Endothelial cell of umbilical vein (primary cell): Measurements from ENCODE around the gene KIF21B. TPM values are rescaled to one million over a fixed set of nuclear protein-coding genes. Genes with fewer than 3 reads are reported as not detected.

Experiments
- BruUV-seq: library from RNA; stranded (reverse); fragments of 400-500 nt; replicated peaks from 2 replicates; lab custom pipeline; 2021; lab: Mats Ljungman, UMichigan
- CTCF ChIA-PET: fragments of 300-600, 350-600 bp; sonication (Branson Sonifier 250); formaldehyde crosslinking; loops from one replicate; lab custom pipeline; 2021; ENCODE audit warnings: antibody characterized with exemption, inconsistent platforms; lab: Charles Lee
- POLR2A ChIA-PET: fragments of 300-600, 350-600 bp; sonication (Branson Sonifier 250); formaldehyde crosslinking; loops from one replicate; lab custom pipeline; 2021; ENCODE audit warnings: antibody characterized with exemption, inconsistent platforms; lab: Charles Lee
- DNase-seq: peaks from one replicate; pipeline ENCODE4 v3.0.0-alpha.2; 2011; ENCODE audit warnings: low read depth, low spot score
- FAIRE-seq: peaks from 2 replicates; lab custom pipeline; 2011; peaks lifted over from hg19 to GRCh38; lab: Jason Lieb, UNC
- H2AFZ ChIP-seq: 2 replicates; pipeline ENCODE4 v1.6.0; 2012; ENCODE audit warnings: low read depth, low read length, control low read depth, inconsistent platforms
- H3K27ac ChIP-seq: 2 replicates; pipeline ENCODE4 v1.5.1; 2011; ENCODE audit warnings: low read depth, mild to moderate bottlenecking, control low read depth, low read length, moderate library complexity; ENCODE audit not compliant: insufficient read depth
- H3K27me3 ChIP-seq, 2 experiments: 2 replicates each; pipeline versions ENCODE4 v1.6.0 to v1.6.1; 2011; ENCODE audit warnings: low read length in 2 of 2, mixed read lengths in 1 of 2; ENCODE audit not compliant: control insufficient read depth in 2 of 2, insufficient read depth in 2 of 2
- H3K36me3 ChIP-seq, 2 experiments: 2 replicates in 1 of 2; 3 replicates in 1 of 2; pipeline ENCODE4 v1.5.1; 2011; ENCODE audit warnings: low read length in 2 of 2, mild to moderate bottlenecking in 1 of 2, moderate library complexity in 1 of 2; ENCODE audit not compliant: control insufficient read depth in 2 of 2, insufficient read depth in 2 of 2; ENCODE audit errors: extremely low read depth in 1 of 2
- H3K4me1 ChIP-seq: 3 replicates; pipeline ENCODE4 v1.5.1; 2011; ENCODE audit warnings: mild to moderate bottlenecking, low read length; ENCODE audit not compliant: control insufficient read depth, insufficient read depth; ENCODE audit errors: extremely low read depth
- H3K4me2 ChIP-seq: 2 replicates; pipeline ENCODE4 v1.6.1; 2011; ENCODE audit warnings: low read length, control low read depth, mixed read lengths; ENCODE audit not compliant: insufficient read depth
- H3K4me3 ChIP-seq, 3 experiments: fragments of 200-600 bp in 1 of 3; sonication (generic), shearing (Covaris generic) in 1 of 3; replicated peaks in 1 of 3; 2 replicates each; pipeline ENCODE4 v1.5.1; 2011 to 2016; ENCODE audit warnings: control low read depth in 3 of 3, low read length in 3 of 3, mild to moderate bottlenecking in 2 of 3, inconsistent platforms in 1 of 3, low read depth in 1 of 3, moderate library complexity in 1 of 3; ENCODE audit not compliant: insufficient read depth in 1 of 3
- H3K79me2 ChIP-seq: 2 replicates; pipeline ENCODE4 v1.6.0; 2012; ENCODE audit warnings: low read length, inconsistent platforms; ENCODE audit not compliant: control insufficient read depth, insufficient read depth
- H3K9ac ChIP-seq: replicated peaks from 2 replicates; pipeline ENCODE3; 2011; ENCODE audit warnings: low read length, control low read depth; ENCODE audit not compliant: insufficient read depth; ENCODE audit errors: extremely low read depth
- H3K9me1 ChIP-seq: replicated peaks from 3 replicates; pipeline ENCODE4 v1.6.0; 2011; ENCODE audit warnings: mild to moderate bottlenecking, low read length; ENCODE audit not compliant: control insufficient read depth, insufficient read depth; ENCODE audit errors: extremely low read depth
- H3K9me3 ChIP-seq: replicated peaks from 2 replicates; pipeline ENCODE4 v1.5.1; 2012; ENCODE audit warnings: low read length, inconsistent platforms; ENCODE audit not compliant: control insufficient read depth, insufficient read depth
- H4K20me1 ChIP-seq: replicated peaks from 2 replicates; pipeline ENCODE3; 2011; ENCODE audit warnings: mild to moderate bottlenecking, low read length; ENCODE audit not compliant: control insufficient read depth, insufficient read depth; ENCODE audit errors: extremely low read depth
- CTCF ChIP-seq, 2 donors: IDR thresholded peaks; 1 replicate in 1 of 2; 2 replicates in 1 of 2; pipeline ENCODE4 v1.5.1; 2011; ENCODE audit warnings: low read length in 2 of 2, mild to moderate bottlenecking in 2 of 2, moderate library complexity in 2 of 2, control low read depth in 1 of 2, inconsistent platforms in 1 of 2, low read depth in 1 of 2; ENCODE audit not compliant: insufficient read depth in 1 of 2; ENCODE audit errors: extremely low read depth in 1 of 2
- EZH2 ChIP-seq: IDR thresholded peaks from 2 replicates; pipeline ENCODE4 v1.6.1; 2012; ENCODE audit warnings: borderline replicate concordance, low read depth, mild to moderate bottlenecking, moderate library complexity, low read length, inconsistent platforms; ENCODE audit not compliant: severe bottlenecking
- FOS ChIP-seq: IDR thresholded peaks from 2 replicates; pipeline ENCODE4 v1.6.1; 2011; ENCODE audit warnings: mild to moderate bottlenecking, low read length, moderate library complexity, borderline replicate concordance; ENCODE audit not compliant: insufficient read depth
- GATA2 ChIP-seq: IDR thresholded peaks from 2 replicates; pipeline ENCODE4 v1.7.0; 2011; ENCODE audit warnings: low read depth, mild to moderate bottlenecking, moderate library complexity, mixed read lengths, low read length; ENCODE audit not compliant: insufficient read length, insufficient read depth
- JUN ChIP-seq: IDR thresholded peaks from 2 replicates; pipeline ENCODE4 v1.6.1; 2011; ENCODE audit warnings: borderline replicate concordance, low read depth; ENCODE audit not compliant: insufficient read length, insufficient read depth
- MAX ChIP-seq: IDR thresholded peaks from 2 replicates; pipeline ENCODE4 v1.6.1; 2011; ENCODE audit not compliant: insufficient read depth, insufficient read length
- MYC ChIP-seq: IDR thresholded peaks from one replicate; pipeline ENCODE4 v1.6.1; 2011; ENCODE audit warnings: mild to moderate bottlenecking, low read depth, low read length
- POLR2A ChIP-seq: IDR thresholded peaks from 2 replicates; pipeline ENCODE4 v1.6.1; 2012; ENCODE audit warnings: low read depth, mild to moderate bottlenecking, control low read depth, low read length
- POLR2AphosphoS5 ChIP-seq: IDR thresholded peaks from 2 replicates; pipeline ENCODE4 v1.6.1; 2012; ENCODE audit warnings: low read depth, mild to moderate bottlenecking, control low read depth, low read length, moderate library complexity; ENCODE audit not compliant: insufficient read depth
- dilution Hi-C: fragments of 300-500 bp; cut with MboI; formaldehyde crosslinking; loops from one replicate; pipeline ENCODE4 v1.15.0; 2019; ENCODE audit warnings: low sequenced_read_pairs; ENCODE audit not compliant: extremely low pct_ligation_motif_present
- intact Hi-C: fragments of 100-400 bp; cut with micrococcal nuclease; formaldehyde crosslinking; loops from one replicate; pipeline ENCODE4 v1.10.0; 2022
- polyA plus RNA-seq, 4 experiments: library from polyadenylated mRNA; depleted of rRNA in 3 of 4; stranded (reverse) in 3 of 4; unstranded in 1 of 4; fragments of >200 nt; gene quantifications; 2 replicates each; pipeline versions ENCODE4 v1.2.1 to v1.2.3, GENCODE V29; 2011 to 2012; ENCODE audit warnings: missing spikeins in 1 of 4
- total RNA-seq: library from RNA; stranded (reverse); gene quantifications from 2 replicates; pipeline ENCODE4 v1.2.3, GENCODE V29; 2021

Gene KIF21B
- total and polyA plus RNA-seq, 2 donors (not counting 3 experiments of a cell fraction or from before 2014, with no cell fraction given), result 1.9 to 4.4 TPM

- ChIA-PET CTCF (interaction anchor here (0.7 to 4.5 kb wide), 4 partner anchors 9 to 40 kb away, joined by 3 to 22 read pairs (median 4); no protein-coding TSS in a partner anchor), POLR2A (no interaction called here)
- DNase-seq (no peak), FAIRE-seq (no peak)
- dilution Hi-C loops (no loop called here), intact Hi-C loops (no loop called here)
- Histone ChIP-seq H3K4me3 (no peak overlapping the region), H3K4me1 (peaks cover 34% of the 10 kb centered on the region), H3K79me2 (no peaks in the 10 kb centered on the region), H3K27me3 (no peaks in the 10 kb centered on the region), H4K20me1 (no peaks in the 10 kb centered on the region), H3K9me1 (no peaks in the 10 kb centered on the region), H3K9ac (no peak overlapping the region), H3K4me2 (no peak overlapping the region), H3K36me3 (no peaks in the 10 kb centered on the region), H3K27ac (no peak overlapping the region), H2AFZ (no peak overlapping the region), H3K9me3 (no peaks in the 10 kb centered on the region)
- BruUV-seq, result no TSS peak
- TF ChIP-seq POLR2A (no peak), JUN (no peak), POLR2AphosphoS5 (no peak), MYC (no peak), GATA2 (no peak), EZH2 (no peak), MAX (no peak), CTCF (IDR thresholded peaks at IDR 0.05; ENCODE audit: extremely low read depth in 1 of 2, insufficient read depth in 1 of 2, low read depth in 1 of 2, low read length in 2 of 2) (no peak), FOS (no peak)
Observed at GRCh38 chr1:201011616-201012015, 11.9 kb downstream of the KIF21B start.
